Muscle of leg (tissue), 11 donors: Measurements from ENCODE around the gene NLRP6. TPM values are rescaled to one million over a fixed set of nuclear protein-coding genes. Genes with fewer than 3 reads are reported as not detected.

ENCODE experiments used
- DNase-seq: peaks from one replicate; pipeline ENCODE4 v3.0.0; 2013
- H3K27ac ChIP-seq: one replicate; pipeline ENCODE4 v1.5.1; 2013; ENCODE audit warnings: mild to moderate bottlenecking, low read length, control low read depth
- H3K27me3 ChIP-seq: one replicate; pipeline ENCODE4 v1.6.1; 2013; ENCODE audit warnings: low read length; ENCODE audit not compliant: control insufficient read depth, insufficient read depth
- H3K36me3 ChIP-seq: one replicate; pipeline ENCODE4 v1.6.1; 2013; ENCODE audit warnings: low read length; ENCODE audit not compliant: control insufficient read depth, insufficient read depth
- H3K4me1 ChIP-seq: one replicate; pipeline ENCODE4 v1.6.1; 2013; ENCODE audit warnings: low read length; ENCODE audit not compliant: control insufficient read depth, insufficient read depth
- H3K4me3 ChIP-seq: one replicate; pipeline ENCODE4 v1.5.1; 2013; ENCODE audit warnings: low read length, control low read depth
- H3K9me3 ChIP-seq: replicated peaks from 2 replicates; pipeline ENCODE4 v1.6.1; 2013; ENCODE audit warnings: low read depth, low read length; ENCODE audit not compliant: control insufficient read depth
- WGBS: methylation state at CpG from one replicate; pipeline ENCODE4 v1.1.5; 2013; ENCODE audit warnings: missing lambda C conversion rate; ENCODE audit not compliant: insufficient coverage; 5-methylcytosine and 5-hydroxymethylcytosine counted together
- polyA plus RNA-seq, 8 donors: library from polyadenylated mRNA; unstranded; fragments of 120-200 nt; gene quantifications; one replicate each; pipeline versions ENCODE4 v1.2.1 to v1.2.3, GENCODE V29; 2013; ENCODE audit warnings: inconsistent platforms in 1 of 8, low replicate concordance in 1 of 8; ENCODE audit not compliant: insufficient read length in 8 of 8, insufficient read depth in 1 of 8
- total RNA-seq: library from RNA; stranded (reverse); fragments of 120-200 nt; gene quantifications from one replicate; pipeline ENCODE4 v1.2.4, GENCODE V29; 2013

NLRP6 gene
- total and polyA plus RNA-seq, 9 donors = 0.04 to 1.1 (median 0.07) TPM; not detected in 4

- peaks cover 20% of the 10 kb centered on the region for H3K4me1 ChIP-seq
- no peak for DNase-seq
- peaks cover 4% of the 10 kb centered on the region for H3K27me3 ChIP-seq
- H3K9me3 ChIP-seq = no peaks in the 10 kb centered on the region
- H3K27ac ChIP-seq = no peak overlapping the region
- 85% methylated on average over 14 of the region's 18 CpGs for WGBS
- H3K4me3 ChIP-seq = no peak overlapping the region
- H3K36me3 ChIP-seq = peaks cover 6% of the 10 kb centered on the region
Measured at GRCh38 chr11:293271-293851, 15.2 kb downstream of the NLRP6 start.

- DNase-seq = no peak
- peaks cover 2% of the 10 kb centered on the region for H3K27me3 ChIP-seq
- 83% methylated on average over 18 of the region's 27 CpGs for WGBS
- H3K4me1 ChIP-seq = peaks cover 18% of the 10 kb centered on the region
- peaks cover 6% of the 10 kb centered on the region for H3K36me3 ChIP-seq
- H3K4me3 ChIP-seq = no peak overlapping the region
- no peaks in the 10 kb centered on the region for H3K9me3 ChIP-seq
- no peak overlapping the region for H3K27ac ChIP-seq
Measured at GRCh38 chr11:293852-294661, 15.8 kb downstream of the NLRP6 start.

- Histone ChIP-seq H3K36me3 (peaks cover 6% of the 10 kb centered on the region), H3K9me3 (no peaks in the 10 kb centered on the region), H3K4me1 (peaks cover 15% of the 10 kb centered on the region), H3K27me3 (peaks cover 3% of the 10 kb centered on the region), H3K27ac (no peak overlapping the region), H3K4me3 (no peak overlapping the region)
- DNase-seq = no peak
- WGBS = 83% methylated on average over 15 of the region's 16 CpGs
Measured at GRCh38 chr11:294780-295179, 16.6 kb downstream of the NLRP6 start.

GRCh38 chr11:295351-296170 is 17.4 kb downstream of the NLRP6 start:
- Histone ChIP-seq H3K4me1 (peaks cover 15% of the 10 kb centered on the region), H3K27ac (no peak overlapping the region), H3K9me3 (no peaks in the 10 kb centered on the region), H3K4me3 (no peak overlapping the region), H3K36me3 (peaks cover 6% of the 10 kb centered on the region), H3K27me3 (peaks cover 11% of the 10 kb centered on the region)
- no peak for DNase-seq
- WGBS = 56% methylated on average over 24 of the region's 26 CpGs

- Histone ChIP-seq H3K4me3 (no peak overlapping the region), H3K27me3 (peaks cover 13% of the 10 kb centered on the region), H3K4me1 (peaks cover 15% of the 10 kb centered on the region), H3K9me3 (no peaks in the 10 kb centered on the region), H3K36me3 (peaks cover 6% of the 10 kb centered on the region), H3K27ac (no peak overlapping the region)
- no peak for DNase-seq
- WGBS = 77% methylated on average over 35 of the region's 35 CpGs
Measured at GRCh38 chr11:296171-297050, 18.2 kb downstream of the NLRP6 start.

- Histone ChIP-seq H3K36me3 (peaks cover 6% of the 10 kb centered on the region), H3K27ac (no peak overlapping the region), H3K9me3 (no peaks in the 10 kb centered on the region), H3K27me3 (peaks cover 13% of the 10 kb centered on the region), H3K4me1 (peaks cover 15% of the 10 kb centered on the region), H3K4me3 (no peak overlapping the region)
- WGBS = 71% methylated on average over 7 of the region's 13 CpGs
- DNase-seq = no peak
Measured at GRCh38 chr11:297051-297585, 18.9 kb downstream of the NLRP6 start.

GRCh38 chr11:297586-298405 is 19.6 kb downstream of the NLRP6 start:
- no peaks in the 10 kb centered on the region for H3K9me3 ChIP-seq
- DNase-seq = peak; percentile 55
- WGBS = 40% methylated on average over 16 of the region's 26 CpGs
- H3K4me1 ChIP-seq = peaks cover 15% of the 10 kb centered on the region
- peaks cover 6% of the 10 kb centered on the region for H3K36me3 ChIP-seq
- H3K4me3 ChIP-seq = no peak overlapping the region
- peaks cover 13% of the 10 kb centered on the region for H3K27me3 ChIP-seq
- H3K27ac ChIP-seq = no peak overlapping the region

- H3K36me3 ChIP-seq = peaks cover 6% of the 10 kb centered on the region
- no peak for DNase-seq
- no peak overlapping the region for H3K4me3 ChIP-seq
- 78% methylated on average over 13 of the region's 15 CpGs for WGBS
- H3K9me3 ChIP-seq = no peaks in the 10 kb centered on the region
- peaks cover 13% of the 10 kb centered on the region for H3K27me3 ChIP-seq
- peaks cover 15% of the 10 kb centered on the region for H3K4me1 ChIP-seq
- H3K27ac ChIP-seq = no peak overlapping the region
Measured at GRCh38 chr11:298406-299065, 20.3 kb downstream of the NLRP6 start.
